ENCODE data around the gene KHDRBS2. TPM values are rescaled to one million over a fixed set of nuclear protein-coding genes. Genes with fewer than 3 reads are reported as not detected.

Gene KHDRBS2
- total and polyA plus RNA-seq, 2 donors (not counting 1 experiment from before 2014, with no cell fraction given) = not detected

- TF ChIP-seq CTCF (conservative IDR thresholded peaks at IDR 0.05 in 1 of 2, IDR thresholded peaks at IDR 0.05 in 1 of 2; ENCODE audit: low read depth in 1 of 2, low read length in 2 of 2) (no peak), EZH2 (IDR thresholded peaks at IDR 0.05; ENCODE audit: low read length, missing control alignments) (no peak)
- no peak overlapping the region for H3K4me3 ChIP-seq (replicated peaks in 1 of 4; ENCODE audit: control extremely low read depth in 1 of 4, insufficient read depth in 1 of 4, low read depth in 3 of 4, low read length in 4 of 4)
- DNase-seq (ENCODE audit: low read depth in 2 of 2) = no peak
- no peaks in the 10 kb centered on the region for H3K36me3 ChIP-seq (ENCODE audit: control insufficient read depth, insufficient read depth, low read length)
- no peak overlapping the region for H2AFZ ChIP-seq (ENCODE audit: low read length)
- no peaks in the 10 kb centered on the region for H3K9me3 ChIP-seq (ENCODE audit: control insufficient read depth, insufficient read depth, low read depth, low read length)
- no peaks in the 10 kb centered on the region for H4K20me1 ChIP-seq (ENCODE audit: control insufficient read depth, extremely low read depth, insufficient read depth, low read length)
- H3K4me1 ChIP-seq (ENCODE audit: control insufficient read depth, extremely low read depth, insufficient read depth, low read length) = no peaks in the 10 kb centered on the region
- H3K27me3 ChIP-seq (ENCODE audit: control insufficient read depth, insufficient read depth, low read length) = no peaks in the 10 kb centered on the region
- H3K79me2 ChIP-seq (ENCODE audit: control insufficient read depth, insufficient read depth, low read length) = no peaks in the 10 kb centered on the region
- no peak overlapping the region for H3K27ac ChIP-seq (ENCODE audit: insufficient read depth, low read length)
- no peak overlapping the region for H3K4me2 ChIP-seq (ENCODE audit: extremely low read depth, insufficient read depth, low read length)
- H3K9ac ChIP-seq (ENCODE audit: insufficient read depth, low read length) = no peak overlapping the region
These were observed 444.1 kb downstream of the KHDRBS2 start for GRCh38 chr6:61841958-61842357.

GRCh38 chr6:61835237-61835636 lies 450.8 kb downstream of the KHDRBS2 start:
- no peak overlapping the region for H3K4me2 ChIP-seq (ENCODE audit: extremely low read depth, insufficient read depth, low read length)
- H3K27ac ChIP-seq (ENCODE audit: insufficient read depth, low read length) = no peak overlapping the region
- no peaks in the 10 kb centered on the region for H4K20me1 ChIP-seq (ENCODE audit: control insufficient read depth, extremely low read depth, insufficient read depth, low read length)
- TF ChIP-seq EZH2 (IDR thresholded peaks at IDR 0.05; ENCODE audit: low read length, missing control alignments) (no peak), CTCF (conservative IDR thresholded peaks at IDR 0.05 in 1 of 2, IDR thresholded peaks at IDR 0.05 in 1 of 2; ENCODE audit: low read depth in 1 of 2, low read length in 2 of 2) (no peak)
- no peaks in the 10 kb centered on the region for H3K36me3 ChIP-seq (ENCODE audit: control insufficient read depth, insufficient read depth, low read length)
- no peak for DNase-seq (ENCODE audit: low read depth in 2 of 2)
- no peak overlapping the region for H3K9ac ChIP-seq (ENCODE audit: insufficient read depth, low read length)
- H3K4me3 ChIP-seq (replicated peaks in 1 of 4; ENCODE audit: control extremely low read depth in 1 of 4, insufficient read depth in 1 of 4, low read depth in 3 of 4, low read length in 4 of 4) = no peak overlapping the region
- H3K79me2 ChIP-seq (ENCODE audit: control insufficient read depth, insufficient read depth, low read length) = no peaks in the 10 kb centered on the region
- H2AFZ ChIP-seq (ENCODE audit: low read length) = no peak overlapping the region
- no peaks in the 10 kb centered on the region for H3K9me3 ChIP-seq (ENCODE audit: control insufficient read depth, insufficient read depth, low read depth, low read length)
- no peaks in the 10 kb centered on the region for H3K4me1 ChIP-seq (ENCODE audit: control insufficient read depth, extremely low read depth, insufficient read depth, low read length)
- H3K27me3 ChIP-seq (ENCODE audit: control insufficient read depth, insufficient read depth, low read length) = no peaks in the 10 kb centered on the region

GRCh38 chr6:61833176-61833755 lies 452.8 kb downstream of the KHDRBS2 start:
- H3K79me2 ChIP-seq (ENCODE audit: control insufficient read depth, insufficient read depth, low read length) = no peaks in the 10 kb centered on the region
- no peaks in the 10 kb centered on the region for H4K20me1 ChIP-seq (ENCODE audit: control insufficient read depth, extremely low read depth, insufficient read depth, low read length)
- no peak overlapping the region for H3K27ac ChIP-seq (ENCODE audit: insufficient read depth, low read length)
- no peak overlapping the region for H3K9ac ChIP-seq (ENCODE audit: insufficient read depth, low read length)
- no peaks in the 10 kb centered on the region for H3K27me3 ChIP-seq (ENCODE audit: control insufficient read depth, insufficient read depth, low read length)
- no peaks in the 10 kb centered on the region for H3K36me3 ChIP-seq (ENCODE audit: control insufficient read depth, insufficient read depth, low read length)
- H3K4me2 ChIP-seq (ENCODE audit: extremely low read depth, insufficient read depth, low read length) = no peak overlapping the region
- DNase-seq (ENCODE audit: low read depth in 2 of 2) = no peak
- no peaks in the 10 kb centered on the region for H3K4me1 ChIP-seq (ENCODE audit: control insufficient read depth, extremely low read depth, insufficient read depth, low read length)
- H2AFZ ChIP-seq (ENCODE audit: low read length) = no peak overlapping the region
- no peak overlapping the region for H3K4me3 ChIP-seq (replicated peaks in 1 of 4; ENCODE audit: control extremely low read depth in 1 of 4, insufficient read depth in 1 of 4, low read depth in 3 of 4, low read length in 4 of 4)
- TF ChIP-seq CTCF (conservative IDR thresholded peaks at IDR 0.05 in 1 of 2, IDR thresholded peaks at IDR 0.05 in 1 of 2; ENCODE audit: low read depth in 1 of 2, low read length in 2 of 2) = no peak
- TF ChIP-seq EZH2 (IDR thresholded peaks at IDR 0.05; ENCODE audit: low read length, missing control alignments) = no peak
- H3K9me3 ChIP-seq (ENCODE audit: control insufficient read depth, insufficient read depth, low read depth, low read length) = no peaks in the 10 kb centered on the region

Measured in fibroblast of lung (primary cell).